ENCODE data around the gene ARID1A. TPM values are rescaled to one million over a fixed set of nuclear protein-coding genes. Genes with fewer than 3 reads are reported as not detected.

ARID1A gene
- total RNA-seq, 4 donors from 2014 or later = 16.7 to 119 (median 41.2) TPM

GRCh38 chr1:26787381-26787705 lies 91.5 kb downstream of the ARID1A start:
- Histone ChIP-seq H3K27ac (peak overlapping the region; percentile 99 to 100), H3K9me3 (no peaks in the 10 kb centered on the region), H3K4me3 (peak overlapping the region; percentile 58 to 95), H3K4me1 (peaks cover 5 to 6% of the 10 kb centered on the region in 2 donors), H3K36me3 (no peaks in the 10 kb centered on the region), H3K27me3 (no peaks in the 10 kb centered on the region)
- TF ChIP-seq POLR2A (IDR thresholded peaks at IDR 0.05) (no peak), CTCF (IDR thresholded peaks at IDR 0.05) (no peak)
- intact Hi-C loops (cut with DNase I; ENCODE audit: low total_unique reads) = loop anchor here (10.0 kb wide), 1 partner anchor 283 kb away; no protein-coding TSS in a partner anchor
- no peak for DNase-seq

GRCh38 chr1:26787706-26788514 lies 92.1 kb downstream of the ARID1A start, which contains the start of gene PIGV:
Gene PIGV, plus strand, starts transcription at chr1:26787950. Its CDS starts 2,866 bp downstream, at chr1:26790816.
- no peaks in the 10 kb centered on the region for H3K9me3 ChIP-seq
- intact Hi-C loops (cut with DNase I; ENCODE audit: low total_unique reads) = loop anchor here (2.0 to 10.0 kb wide), 3 partner anchors 91 to 283 kb away; partner anchors contain the start of gene ARID1A
- H3K36me3 ChIP-seq = no peaks in the 10 kb centered on the region
- H3K27ac ChIP-seq = peak within 1 kb of the TSS; percentile 99 to 100
- TF ChIP-seq POLR2A (IDR thresholded peaks at IDR 0.05) (peak; percentile 84 to 88), CTCF (IDR thresholded peaks at IDR 0.05) (peak in 3 of 4 experiments; percentile 22 to 59 (median 22))
- H3K27me3 ChIP-seq = no peaks in the 10 kb centered on the region
- DNase-seq = peak; percentile 84 to 90
- H3K4me3 ChIP-seq = peak within 1 kb of the TSS; percentile 58 to 95
- H3K4me1 ChIP-seq = peaks cover 5 to 6% of the 10 kb centered on the region in 2 donors

GRCh38 chr1:26788515-26788785 lies 92.6 kb downstream of the ARID1A start:
- no peak for TF ChIP-seq CTCF (IDR thresholded peaks at IDR 0.05)
- TF ChIP-seq POLR2A (IDR thresholded peaks at IDR 0.05) = no peak
- Histone ChIP-seq H3K4me1 (peaks cover 5 to 6% of the 10 kb centered on the region in 2 donors), H3K4me3 (peak overlapping the region; percentile 58 to 95), H3K27me3 (no peaks in the 10 kb centered on the region), H3K9me3 (no peaks in the 10 kb centered on the region), H3K36me3 (no peaks in the 10 kb centered on the region), H3K27ac (peak overlapping the region; percentile 99 to 100)
- intact Hi-C loops (cut with DNase I; ENCODE audit: low total_unique reads) = loop anchor here (2.0 to 10.0 kb wide), 3 partner anchors 92 to 284 kb away; partner anchors contain the start of gene ARID1A
- no peak for DNase-seq

GRCh38 chr1:26788836-26789611 lies 93.2 kb downstream of the ARID1A start:
- no peaks in the 10 kb centered on the region for H3K36me3 ChIP-seq
- H3K27me3 ChIP-seq = no peaks in the 10 kb centered on the region
- intact Hi-C loops (cut with DNase I; ENCODE audit: low total_unique reads) = loop anchor here (2.0 to 10.0 kb wide), 3 partner anchors 92 to 284 kb away; partner anchors contain the start of gene ARID1A
- peak; percentile 86 to 93 for DNase-seq
- TF ChIP-seq POLR2A (IDR thresholded peaks at IDR 0.05) = peak in 1 of 2 donors; percentile 30
- TF ChIP-seq CTCF (IDR thresholded peaks at IDR 0.05) = peak; percentile 97 to 99 (median 98)
- H3K4me3 ChIP-seq = peak overlapping the region; percentile 58 to 95
- H3K27ac ChIP-seq = peak overlapping the region; percentile 99 to 100
- H3K9me3 ChIP-seq = no peaks in the 10 kb centered on the region
- peaks cover 5 to 6% of the 10 kb centered on the region in 2 donors for H3K4me1 ChIP-seq

GRCh38 chr1:26789612-26789865 lies 93.7 kb downstream of the ARID1A start:
- Histone ChIP-seq H3K36me3 (no peaks in the 10 kb centered on the region), H3K9me3 (no peaks in the 10 kb centered on the region), H3K27ac (peak overlapping the region; percentile 99 to 100), H3K4me3 (no peak overlapping the region), H3K4me1 (peaks cover 5 to 6% of the 10 kb centered on the region in 2 donors), H3K27me3 (no peaks in the 10 kb centered on the region)
- TF ChIP-seq CTCF (IDR thresholded peaks at IDR 0.05) = no peak
- no peak for TF ChIP-seq POLR2A (IDR thresholded peaks at IDR 0.05)
- no peak for DNase-seq
- intact Hi-C loops (cut with DNase I; ENCODE audit: low total_unique reads) = loop anchor here (2.0 to 10.0 kb wide), 3 partner anchors 93 to 285 kb away; partner anchors contain the start of gene ARID1A

All from uterus (tissue), 4 donors.